Measurements from ENCODE around the gene EPHB1.
"Not testable (repeated sequence)": the region's sequence is repeated elsewhere in the genome, so short reads cannot be mapped to it uniquely, and the experiment has no call there.

GRCh38 chr3:135114551-135114950, 319.5 kb downstream of the EPHB1 start:
- not testable (repeated sequence) for TF ChIP-seq RXRA (IDR thresholded peaks at IDR 0.05; ENCODE audit: borderline replicate concordance, low read depth); REST (IDR thresholded peaks at IDR 0.05; ENCODE audit: low read depth, low read length)
